Measurements from ENCODE around the gene SIRPB2.

The SIRPB2 gene

DNA sequence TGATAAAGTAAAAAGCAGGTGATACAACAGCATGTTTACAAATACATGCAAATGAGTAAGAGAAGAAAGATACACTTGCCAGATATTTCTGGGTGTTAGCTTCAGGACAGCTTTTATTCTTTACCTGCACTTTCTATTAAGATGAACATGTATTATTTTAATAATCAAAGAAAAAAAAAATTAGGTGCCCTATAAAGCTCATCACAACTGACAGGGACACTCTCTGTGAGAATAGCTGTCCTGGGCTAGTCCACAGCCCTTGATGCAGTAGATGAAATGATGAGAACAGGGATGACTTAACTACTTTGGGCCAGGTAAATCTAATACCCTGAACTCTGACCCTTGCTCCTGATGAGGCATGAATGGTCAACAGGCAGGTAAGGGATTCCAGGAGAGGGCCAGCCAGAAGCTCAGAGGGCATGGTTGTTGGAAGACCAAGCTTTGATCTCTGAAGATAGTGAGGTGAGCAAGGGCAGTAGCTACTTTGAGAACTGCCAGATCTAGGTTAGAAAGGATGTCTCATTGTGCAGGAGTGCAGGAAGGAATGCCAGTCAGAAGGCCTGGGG, 40.2 kb downstream of the SIRPB2 start:
- peaks cover 48% of the 10 kb centered on the region for H3K9me3 ChIP-seq (ENCODE audit: insufficient read depth, low read length)
- DNase-seq (ENCODE audit: low read depth, low spot score), result no peak
- no peak for TF ChIP-seq YY1 (IDR thresholded peaks at IDR 0.05; ENCODE audit: insufficient read depth, insufficient read length)
- no peak for TF ChIP-seq SUZ12 (IDR thresholded peaks at IDR 0.05; ENCODE audit: extremely low read depth, insufficient read depth, insufficient read length)
- peaks cover 96% of the 10 kb centered on the region for H3K36me3 ChIP-seq (ENCODE audit: insufficient read depth, insufficient read length, low read length)
- H3K9ac ChIP-seq (ENCODE audit: insufficient read length, low read depth), result no peak overlapping the region
- no peak overlapping the region for H3K4me3 ChIP-seq (ENCODE audit: insufficient read length, low read depth)
- no peaks in the 10 kb centered on the region for H3K27me3 ChIP-seq (ENCODE audit: insufficient read depth, insufficient read length)
- H3K4me1 ChIP-seq (ENCODE audit: insufficient read depth, insufficient read length), result no peaks in the 10 kb centered on the region

DNA sequence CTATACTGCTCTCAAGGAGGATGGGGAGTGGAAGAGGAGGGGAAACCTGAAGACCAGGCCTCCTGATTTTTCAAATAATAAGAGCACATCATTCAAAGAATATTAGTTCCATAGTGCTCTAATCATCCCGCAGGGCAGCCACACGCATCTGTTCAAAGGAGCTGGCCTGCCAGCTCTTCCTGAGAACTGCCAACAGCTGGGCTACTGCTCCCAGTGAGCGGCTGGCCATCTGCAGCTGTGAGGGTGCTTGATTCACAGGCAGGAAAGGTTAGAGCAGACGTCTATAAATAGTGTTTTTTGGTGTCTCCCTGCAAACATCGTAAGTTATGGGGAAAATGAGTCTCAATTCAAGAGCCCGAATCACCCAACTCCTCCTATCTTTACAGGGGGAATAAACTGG, 41.9 kb downstream of the SIRPB2 start:
- no peaks in the 10 kb centered on the region for H3K4me1 ChIP-seq (ENCODE audit: insufficient read depth, insufficient read length)
- no peak for DNase-seq (ENCODE audit: low read depth, low spot score)
- no peaks in the 10 kb centered on the region for H3K27me3 ChIP-seq (ENCODE audit: insufficient read depth, insufficient read length)
- H3K36me3 ChIP-seq (ENCODE audit: insufficient read depth, insufficient read length, low read length), result peaks cover 98% of the 10 kb centered on the region
- H3K4me3 ChIP-seq (ENCODE audit: insufficient read length, low read depth), result no peak overlapping the region
- TF ChIP-seq SUZ12 (IDR thresholded peaks at IDR 0.05; ENCODE audit: extremely low read depth, insufficient read depth, insufficient read length) (no peak), ZNF274 (IDR thresholded peaks at IDR 0.05; ENCODE audit: low read depth, low read length) (no peak), YY1 (IDR thresholded peaks at IDR 0.05; ENCODE audit: insufficient read depth, insufficient read length) (no peak)
- H3K9ac ChIP-seq (ENCODE audit: insufficient read length, low read depth), result no peak overlapping the region
- H3K9me3 ChIP-seq (ENCODE audit: insufficient read depth, low read length), result peaks cover 41% of the 10 kb centered on the region

DNA sequence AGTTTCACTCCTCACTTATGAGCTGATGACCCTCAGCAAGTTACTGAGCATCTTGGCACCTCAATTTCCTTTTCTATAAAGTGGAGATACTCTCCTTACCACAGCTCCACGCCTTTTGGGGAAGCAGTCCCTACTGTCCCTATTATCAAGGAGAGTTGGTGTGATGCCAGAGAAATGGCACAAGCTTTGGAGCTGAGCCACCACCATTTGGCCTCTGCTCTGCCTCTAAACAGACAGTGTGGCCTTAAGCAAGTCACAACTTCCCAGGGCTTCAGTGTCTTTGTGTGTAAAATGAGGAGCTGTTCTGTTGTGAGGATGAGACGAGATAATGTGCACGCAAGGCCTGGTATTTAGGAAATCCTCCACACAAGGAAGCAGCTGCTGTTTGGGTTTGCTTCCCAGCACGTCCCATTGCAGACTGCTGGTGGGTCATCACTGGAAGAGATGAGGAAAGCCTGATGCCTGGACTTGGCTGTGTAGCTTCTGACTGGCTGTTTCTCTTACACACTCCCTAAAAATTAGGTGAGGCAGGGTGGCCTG, 43.1 kb downstream of the SIRPB2 start:
- H3K27me3 ChIP-seq (ENCODE audit: insufficient read depth, insufficient read length), result no peaks in the 10 kb centered on the region
- H3K36me3 ChIP-seq (ENCODE audit: insufficient read depth, insufficient read length, low read length), result peaks cover 99% of the 10 kb centered on the region
- TF ChIP-seq YY1 (IDR thresholded peaks at IDR 0.05; ENCODE audit: insufficient read depth, insufficient read length) (no peak), SUZ12 (IDR thresholded peaks at IDR 0.05; ENCODE audit: extremely low read depth, insufficient read depth, insufficient read length) (no peak), ZNF274 (IDR thresholded peaks at IDR 0.05; ENCODE audit: low read depth, low read length) (no peak)
- H3K4me3 ChIP-seq (ENCODE audit: insufficient read length, low read depth), result no peak overlapping the region
- DNase-seq (ENCODE audit: low read depth, low spot score), result no peak
- no peak overlapping the region for H3K9ac ChIP-seq (ENCODE audit: insufficient read length, low read depth)
- no peaks in the 10 kb centered on the region for H3K4me1 ChIP-seq (ENCODE audit: insufficient read depth, insufficient read length)
- peaks cover 32% of the 10 kb centered on the region for H3K9me3 ChIP-seq (ENCODE audit: insufficient read depth, low read length)

DNA sequence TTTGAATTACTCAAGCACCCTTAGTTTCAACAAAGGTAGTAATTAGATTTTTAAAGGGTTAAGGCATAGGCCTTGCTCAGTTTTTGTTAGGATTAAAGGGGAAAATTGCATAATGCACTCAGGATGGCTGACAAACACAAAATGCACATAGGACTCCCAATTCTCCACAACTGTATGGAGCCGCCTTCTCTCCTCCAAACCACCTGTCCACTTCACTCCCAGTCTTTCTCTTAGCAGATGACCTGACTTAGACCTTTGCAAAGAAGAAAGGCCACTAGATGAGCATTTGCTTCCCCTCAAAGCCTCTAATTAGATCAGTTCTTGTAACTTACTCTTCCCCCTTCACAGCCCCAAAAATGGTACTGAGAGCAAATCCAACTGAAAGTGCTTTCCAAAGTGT, 44.7 kb downstream of the SIRPB2 start:
- TF ChIP-seq SUZ12 (IDR thresholded peaks at IDR 0.05; ENCODE audit: extremely low read depth, insufficient read depth, insufficient read length) (no peak), YY1 (IDR thresholded peaks at IDR 0.05; ENCODE audit: insufficient read depth, insufficient read length) (no peak), ZNF274 (IDR thresholded peaks at IDR 0.05; ENCODE audit: low read depth, low read length) (no peak)
- Histone ChIP-seq H3K4me3 (ENCODE audit: insufficient read length, low read depth) (no peak overlapping the region), H3K27me3 (ENCODE audit: insufficient read depth, insufficient read length) (no peaks in the 10 kb centered on the region), H3K4me1 (ENCODE audit: insufficient read depth, insufficient read length) (no peaks in the 10 kb centered on the region), H3K36me3 (ENCODE audit: insufficient read depth, insufficient read length, low read length) (peaks cover 99% of the 10 kb centered on the region), H3K9ac (ENCODE audit: insufficient read length, low read depth) (no peak overlapping the region), H3K9me3 (ENCODE audit: insufficient read depth, low read length) (peaks cover 15% of the 10 kb centered on the region)
- no peak for DNase-seq (ENCODE audit: low read depth, low spot score)

DNA sequence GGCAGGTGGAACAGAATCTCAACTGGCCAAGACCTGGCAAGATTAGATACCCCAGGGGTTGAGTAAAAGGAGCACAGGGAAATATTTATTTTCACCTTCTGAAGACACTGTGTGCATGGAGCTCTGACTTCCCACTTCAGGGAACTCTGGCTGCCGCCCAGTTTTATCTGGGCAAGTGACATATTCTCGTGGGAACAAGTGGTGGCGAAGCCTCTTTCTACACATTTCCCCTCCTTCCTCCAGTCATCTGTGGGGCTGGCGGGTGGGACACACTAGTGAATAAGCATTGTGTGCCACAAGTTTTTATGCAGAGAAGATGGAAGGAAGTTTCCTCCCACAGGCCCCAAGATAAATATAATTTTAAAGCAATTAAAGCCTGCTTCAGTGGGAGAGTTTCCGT, 48.1 kb downstream of the SIRPB2 start:
- no peak overlapping the region for H3K9ac ChIP-seq (ENCODE audit: insufficient read length, low read depth)
- H3K27me3 ChIP-seq (ENCODE audit: insufficient read depth, insufficient read length), result no peaks in the 10 kb centered on the region
- no peak for DNase-seq (ENCODE audit: low read depth, low spot score)
- peaks cover 75% of the 10 kb centered on the region for H3K36me3 ChIP-seq (ENCODE audit: insufficient read depth, insufficient read length, low read length)
- H3K4me3 ChIP-seq (ENCODE audit: insufficient read length, low read depth), result no peak overlapping the region
- TF ChIP-seq SUZ12 (IDR thresholded peaks at IDR 0.05; ENCODE audit: extremely low read depth, insufficient read depth, insufficient read length), result no peak
- no peak for TF ChIP-seq YY1 (IDR thresholded peaks at IDR 0.05; ENCODE audit: insufficient read depth, insufficient read length)
- no peak for TF ChIP-seq ZNF274 (IDR thresholded peaks at IDR 0.05; ENCODE audit: low read depth, low read length)
- H3K4me1 ChIP-seq (ENCODE audit: insufficient read depth, insufficient read length), result no peaks in the 10 kb centered on the region
- no peaks in the 10 kb centered on the region for H3K9me3 ChIP-seq (ENCODE audit: insufficient read depth, low read length)

DNA sequence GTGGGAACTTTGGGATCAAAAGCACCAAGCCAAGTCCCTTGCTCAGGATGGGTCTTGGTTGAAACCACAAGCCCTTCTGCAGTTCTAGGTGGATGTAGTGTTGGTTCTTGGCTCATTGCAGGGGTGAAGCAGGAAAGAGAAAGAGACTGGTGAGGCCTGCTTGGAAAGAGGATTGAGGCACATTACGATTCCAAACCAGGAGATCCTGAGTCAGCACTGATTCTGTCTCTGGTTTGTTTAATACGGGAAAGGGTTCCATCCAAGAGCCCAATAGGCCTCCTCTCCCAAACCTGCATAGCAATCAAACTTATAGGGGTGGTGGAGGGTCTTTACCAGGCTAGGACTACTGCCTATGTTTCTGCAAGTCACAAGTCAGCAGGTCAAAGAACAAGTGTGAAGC, 48.9 kb downstream of the SIRPB2 start:
- DNase-seq (ENCODE audit: low read depth, low spot score), result no peak
- TF ChIP-seq YY1 (IDR thresholded peaks at IDR 0.05; ENCODE audit: insufficient read depth, insufficient read length), result no peak
- no peak for TF ChIP-seq SUZ12 (IDR thresholded peaks at IDR 0.05; ENCODE audit: extremely low read depth, insufficient read depth, insufficient read length)
- no peak for TF ChIP-seq ZNF274 (IDR thresholded peaks at IDR 0.05; ENCODE audit: low read depth, low read length)
- H3K36me3 ChIP-seq (ENCODE audit: insufficient read depth, insufficient read length, low read length), result peaks cover 68% of the 10 kb centered on the region
- H3K9me3 ChIP-seq (ENCODE audit: insufficient read depth, low read length), result no peaks in the 10 kb centered on the region
- H3K4me3 ChIP-seq (ENCODE audit: insufficient read length, low read depth), result no peak overlapping the region
- no peak overlapping the region for H3K9ac ChIP-seq (ENCODE audit: insufficient read length, low read depth)
- H3K27me3 ChIP-seq (ENCODE audit: insufficient read depth, insufficient read length), result no peaks in the 10 kb centered on the region
- no peaks in the 10 kb centered on the region for H3K4me1 ChIP-seq (ENCODE audit: insufficient read depth, insufficient read length)

DNA sequence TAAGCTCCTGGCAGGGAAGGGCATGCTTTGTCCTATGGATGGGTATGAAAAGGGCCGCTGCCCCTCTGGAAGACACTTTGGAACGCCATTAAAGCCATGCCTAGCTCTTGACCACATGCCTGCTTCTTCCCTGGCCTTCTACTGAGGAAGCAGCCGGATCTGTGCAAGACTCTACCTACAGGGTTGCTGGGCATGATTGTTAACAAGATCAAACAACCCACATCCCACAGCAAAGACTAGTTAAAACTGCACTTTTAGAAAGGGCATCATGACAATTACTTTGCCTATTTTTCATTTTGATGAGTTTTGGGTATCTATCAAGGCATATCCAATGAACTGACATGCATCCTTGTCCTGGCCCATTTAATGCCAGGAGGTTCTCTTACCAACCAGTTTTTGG, 50.1 kb downstream of the SIRPB2 start:
- Histone ChIP-seq H3K36me3 (ENCODE audit: insufficient read depth, insufficient read length, low read length) (peaks cover 56% of the 10 kb centered on the region), H3K9ac (ENCODE audit: insufficient read length, low read depth) (no peak overlapping the region), H3K27me3 (ENCODE audit: insufficient read depth, insufficient read length) (no peaks in the 10 kb centered on the region), H3K4me1 (ENCODE audit: insufficient read depth, insufficient read length) (no peaks in the 10 kb centered on the region), H3K4me3 (ENCODE audit: insufficient read length, low read depth) (no peak overlapping the region), H3K9me3 (ENCODE audit: insufficient read depth, low read length) (no peaks in the 10 kb centered on the region)
- no peak for DNase-seq (ENCODE audit: low read depth, low spot score)
- TF ChIP-seq ZNF274 (IDR thresholded peaks at IDR 0.05; ENCODE audit: low read depth, low read length) (no peak), YY1 (IDR thresholded peaks at IDR 0.05; ENCODE audit: insufficient read depth, insufficient read length) (no peak), SUZ12 (IDR thresholded peaks at IDR 0.05; ENCODE audit: extremely low read depth, insufficient read depth, insufficient read length) (no peak)

Measured in NT2/D1 (cell line).